ENCODE results near the gene ABCC8. TPM values are rescaled to one million over a fixed set of nuclear protein-coding genes. Genes with fewer than 3 reads are reported as not detected.

ABCC8 gene
- total RNA-seq, 6 experiments from 2014 or later: not detected

DNA sequence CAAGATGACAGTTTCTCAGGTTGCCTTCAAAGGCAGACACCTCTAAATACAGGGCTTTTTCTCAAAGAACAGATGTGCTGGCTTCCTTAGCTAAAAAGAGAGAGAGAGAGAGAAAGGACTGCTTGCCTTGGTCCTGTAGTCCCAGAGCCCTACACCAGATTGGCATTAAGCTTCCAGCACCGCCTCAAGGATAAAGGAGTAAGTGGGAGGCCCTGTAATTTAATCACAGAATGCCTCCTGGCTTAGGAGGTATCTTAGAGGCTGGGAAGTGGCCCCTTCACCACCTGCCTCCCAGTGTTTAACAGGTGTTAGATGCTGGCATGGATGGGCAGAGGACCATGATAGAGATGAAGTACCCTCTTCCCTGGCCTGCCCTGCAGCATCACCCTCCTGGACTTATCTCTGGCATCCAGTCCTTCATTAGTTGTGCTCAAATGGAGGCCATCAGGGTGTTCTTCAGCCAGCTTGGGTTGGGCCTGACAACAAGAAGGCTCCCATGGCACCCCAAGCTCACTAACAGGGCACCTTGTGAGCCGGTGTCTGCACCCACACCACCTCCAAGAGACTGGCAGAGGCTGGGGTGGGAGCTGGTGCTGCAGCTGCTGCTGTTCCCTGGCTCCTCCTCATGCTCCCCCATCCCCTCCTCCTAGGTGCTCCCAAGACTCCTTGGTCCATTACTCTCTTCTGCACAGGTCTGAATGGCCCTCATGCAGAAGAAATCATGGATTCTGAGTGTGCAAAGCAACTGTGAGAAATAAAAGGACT lies 32.5 kb downstream of the ABCC8 start:
- Mint-ChIP-seq H3K9me3 (no peaks in the 10 kb centered on the region), H3K36me3 (ENCODE audit: low read depth) (no peaks in the 10 kb centered on the region), H3K4me3 (no peak overlapping the region), H3K4me1 (ENCODE audit: low read depth) (peaks cover 7% of the 10 kb centered on the region; the same call in 1 of the 2 replicates), H3K27ac (no peak overlapping the region), H3K27me3 (ENCODE audit: insufficient read depth) (peaks cover 31% of the 10 kb centered on the region)
- DNase-seq: no peak
- TF ChIP-seq, protein P1, sequence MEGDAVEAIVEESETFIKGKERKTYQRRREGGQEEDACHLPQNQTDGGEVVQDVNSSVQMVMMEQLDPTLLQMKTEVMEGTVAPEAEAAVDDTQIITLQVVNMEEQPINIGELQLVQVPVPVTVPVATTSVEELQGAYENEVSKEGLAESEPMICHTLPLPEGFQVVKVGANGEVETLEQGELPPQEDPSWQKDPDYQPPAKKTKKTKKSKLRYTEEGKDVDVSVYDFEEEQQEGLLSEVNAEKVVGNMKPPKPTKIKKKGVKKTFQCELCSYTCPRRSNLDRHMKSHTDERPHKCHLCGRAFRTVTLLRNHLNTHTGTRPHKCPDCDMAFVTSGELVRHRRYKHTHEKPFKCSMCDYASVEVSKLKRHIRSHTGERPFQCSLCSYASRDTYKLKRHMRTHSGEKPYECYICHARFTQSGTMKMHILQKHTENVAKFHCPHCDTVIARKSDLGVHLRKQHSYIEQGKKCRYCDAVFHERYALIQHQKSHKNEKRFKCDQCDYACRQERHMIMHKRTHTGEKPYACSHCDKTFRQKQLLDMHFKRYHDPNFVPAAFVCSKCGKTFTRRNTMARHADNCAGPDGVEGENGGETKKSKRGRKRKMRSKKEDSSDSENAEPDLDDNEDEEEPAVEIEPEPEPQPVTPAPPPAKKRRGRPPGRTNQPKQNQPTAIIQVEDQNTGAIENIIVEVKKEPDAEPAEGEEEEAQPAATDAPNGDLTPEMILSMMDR (IDR thresholded peaks at IDR 0.05): no peak

DNA sequence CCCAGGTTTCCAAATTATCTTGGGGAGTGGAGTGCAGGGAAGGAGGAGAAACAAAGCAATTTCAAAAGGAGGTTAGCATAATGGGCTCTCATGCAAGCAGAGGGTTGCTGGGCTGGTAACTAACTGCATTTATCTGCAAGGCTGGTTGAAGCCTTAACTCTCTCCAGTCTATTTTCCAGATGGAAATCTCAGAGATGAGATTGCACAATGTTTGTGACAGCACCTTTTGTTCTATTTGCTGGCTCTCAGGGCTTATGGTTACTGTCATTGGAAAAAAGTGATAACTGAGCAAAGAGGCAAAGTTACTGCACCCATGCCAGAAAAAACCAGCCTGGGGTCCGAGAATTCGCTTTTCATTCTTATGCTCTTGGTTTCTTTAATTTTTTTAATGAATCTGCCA lies 33.2 kb downstream of the ABCC8 start:
- H3K36me3 Mint-ChIP-seq (ENCODE audit: low read depth): no peaks in the 10 kb centered on the region
- no peaks in the 10 kb centered on the region for H3K9me3 Mint-ChIP-seq
- DNase-seq: no peak
- H3K4me3 Mint-ChIP-seq: no peak overlapping the region
- TF ChIP-seq, protein P1 (IDR thresholded peaks at IDR 0.05): no peak
- H3K4me1 Mint-ChIP-seq (ENCODE audit: low read depth): peaks cover 7% of the 10 kb centered on the region; the same call in 1 of the 2 replicates
- peaks cover 31% of the 10 kb centered on the region for H3K27me3 Mint-ChIP-seq (ENCODE audit: insufficient read depth)
- no peak overlapping the region for H3K27ac Mint-ChIP-seq

DNA sequence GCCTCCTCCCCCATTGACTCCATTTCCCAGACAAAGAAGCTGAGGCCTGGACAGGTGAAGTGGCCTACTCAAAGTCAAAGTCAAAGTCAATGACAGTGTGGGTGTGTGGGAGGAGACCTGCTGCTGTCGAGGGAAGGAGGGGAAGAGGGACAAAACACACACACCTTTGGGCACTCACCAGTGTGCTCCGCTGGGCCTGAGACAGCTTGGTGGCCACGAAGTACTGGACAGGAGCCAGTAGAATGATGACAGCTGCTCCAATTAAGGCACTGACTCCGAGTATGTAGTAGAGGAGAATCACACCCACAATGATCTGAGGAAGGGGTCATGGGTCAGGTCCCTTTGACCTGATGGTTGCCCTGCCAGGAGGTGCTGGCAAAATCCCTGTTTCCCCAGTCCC lies 33.6 kb downstream of the ABCC8 start:
- Mint-ChIP-seq H3K9me3 (no peaks in the 10 kb centered on the region), H3K27me3 (ENCODE audit: insufficient read depth) (peaks cover 30% of the 10 kb centered on the region), H3K36me3 (ENCODE audit: low read depth) (no peaks in the 10 kb centered on the region), H3K4me1 (ENCODE audit: low read depth) (peaks cover 7% of the 10 kb centered on the region; the same call in 1 of the 2 replicates), H3K4me3 (no peak overlapping the region), H3K27ac (no peak overlapping the region)
- no peak for DNase-seq
- TF ChIP-seq, protein P1 (IDR thresholded peaks at IDR 0.05): no peak

DNA sequence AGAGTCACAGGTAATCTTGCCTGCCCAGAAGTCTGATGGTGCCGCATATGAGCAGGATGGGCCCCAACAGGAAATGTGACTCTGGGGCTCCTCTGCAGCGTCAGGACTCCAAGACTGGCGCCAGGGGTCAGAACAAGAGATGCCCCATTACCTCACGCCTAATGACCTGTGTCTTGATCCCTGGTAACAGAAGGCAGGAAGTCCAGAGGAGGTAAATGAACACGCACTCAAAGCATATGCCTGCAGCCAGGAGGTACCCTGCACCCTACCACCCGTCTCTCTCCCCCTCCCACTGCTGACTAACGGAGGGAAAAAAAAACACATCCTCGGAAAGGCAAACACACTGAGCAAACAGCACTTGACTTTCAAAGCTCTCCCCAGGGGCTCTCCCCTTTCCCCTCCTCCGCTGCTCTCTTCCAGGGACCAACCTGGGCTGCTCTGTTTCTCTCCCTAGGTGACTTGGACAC lies 37.3 kb downstream of the ABCC8 start:
- no peaks in the 10 kb centered on the region for H3K36me3 Mint-ChIP-seq (ENCODE audit: low read depth)
- H3K4me3 Mint-ChIP-seq: no peak overlapping the region
- H3K27ac Mint-ChIP-seq: no peak overlapping the region
- peaks cover 32% of the 10 kb centered on the region for H3K27me3 Mint-ChIP-seq (ENCODE audit: insufficient read depth)
- TF ChIP-seq, protein P1 (IDR thresholded peaks at IDR 0.05): no peak
- peaks cover 7% of the 10 kb centered on the region; the same call in 1 of the 2 replicates for H3K4me1 Mint-ChIP-seq (ENCODE audit: low read depth)
- H3K9me3 Mint-ChIP-seq: no peaks in the 10 kb centered on the region
- no peak for DNase-seq

DNA sequence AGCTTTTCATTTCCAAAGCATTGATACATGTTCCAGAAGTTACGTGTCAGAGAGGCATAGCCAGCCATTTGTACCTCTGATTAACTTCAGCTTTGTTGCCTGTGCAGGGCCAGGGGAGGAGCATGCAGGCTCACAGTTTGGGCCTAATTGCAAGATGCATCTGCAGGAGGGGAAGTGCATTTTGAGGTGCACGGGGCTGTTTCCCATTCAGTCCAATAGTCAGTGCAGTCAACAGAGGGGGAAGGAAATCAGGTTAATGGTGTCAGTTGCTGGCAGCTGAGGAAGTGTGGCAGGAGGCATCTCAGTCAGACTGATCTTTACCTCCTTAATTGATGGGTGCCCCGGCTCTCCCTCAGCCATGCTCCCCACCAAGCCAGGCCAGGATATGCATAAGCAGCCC lies 39.3 kb downstream of the ABCC8 start:
- DNase-seq: no peak
- Mint-ChIP-seq H3K27me3 (ENCODE audit: insufficient read depth) (peaks cover 26% of the 10 kb centered on the region), H3K27ac (no peak overlapping the region), H3K4me1 (ENCODE audit: low read depth) (peaks cover 7% of the 10 kb centered on the region; the same call in 1 of the 2 replicates), H3K9me3 (no peaks in the 10 kb centered on the region), H3K4me3 (no peak overlapping the region), H3K36me3 (ENCODE audit: low read depth) (no peaks in the 10 kb centered on the region)
- TF ChIP-seq, protein P1 (IDR thresholded peaks at IDR 0.05): no peak

Data from HFFc6 (cell line).